ENCODE data around the gene KCTD4.

- TF ChIP-seq POLR2A (IDR thresholded peaks at IDR 0.05): no peak
- TF ChIP-seq, protein P1, sequence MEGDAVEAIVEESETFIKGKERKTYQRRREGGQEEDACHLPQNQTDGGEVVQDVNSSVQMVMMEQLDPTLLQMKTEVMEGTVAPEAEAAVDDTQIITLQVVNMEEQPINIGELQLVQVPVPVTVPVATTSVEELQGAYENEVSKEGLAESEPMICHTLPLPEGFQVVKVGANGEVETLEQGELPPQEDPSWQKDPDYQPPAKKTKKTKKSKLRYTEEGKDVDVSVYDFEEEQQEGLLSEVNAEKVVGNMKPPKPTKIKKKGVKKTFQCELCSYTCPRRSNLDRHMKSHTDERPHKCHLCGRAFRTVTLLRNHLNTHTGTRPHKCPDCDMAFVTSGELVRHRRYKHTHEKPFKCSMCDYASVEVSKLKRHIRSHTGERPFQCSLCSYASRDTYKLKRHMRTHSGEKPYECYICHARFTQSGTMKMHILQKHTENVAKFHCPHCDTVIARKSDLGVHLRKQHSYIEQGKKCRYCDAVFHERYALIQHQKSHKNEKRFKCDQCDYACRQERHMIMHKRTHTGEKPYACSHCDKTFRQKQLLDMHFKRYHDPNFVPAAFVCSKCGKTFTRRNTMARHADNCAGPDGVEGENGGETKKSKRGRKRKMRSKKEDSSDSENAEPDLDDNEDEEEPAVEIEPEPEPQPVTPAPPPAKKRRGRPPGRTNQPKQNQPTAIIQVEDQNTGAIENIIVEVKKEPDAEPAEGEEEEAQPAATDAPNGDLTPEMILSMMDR (IDR thresholded peaks at IDR 0.05): no peak
Observed at GRCh38 chr13:45198041-45198440, 2.8 kb downstream of the KCTD4 start.

Measured in right lobe of liver (tissue), 4 donors.